ENCODE data around the gene ATAD3C. TPM values are rescaled to one million over a fixed set of nuclear protein-coding genes. Genes with fewer than 3 reads are reported as not detected.
"Not testable (repeated sequence)": the region's sequence is repeated elsewhere in the genome, so short reads cannot be mapped to it uniquely, and the experiment has no call there.

ATAD3C gene
- total and polyA plus RNA-seq, 2 donors (not counting 3 experiments of a cell fraction or from before 2014, with no cell fraction given), result 0.01 TPM; not detected in 1

- CTCF ChIA-PET, result interaction anchor here (2.7 kb wide), 1 partner anchor 10 kb away, joined by 6 read pairs; no protein-coding TSS in a partner anchor
These were observed 1.1 kb downstream of the ATAD3C start for GRCh38 chr1:1450616-1451015.

GRCh38 chr1:1451696-1452364 lies 2.3 kb downstream of the ATAD3C start:
- Histone ChIP-seq H3K4me2 (ENCODE audit: insufficient read depth, low read length) (no peak overlapping the region), H3K4me1 (ENCODE audit: control insufficient read depth, extremely low read depth, insufficient read depth, low read length) (no peaks in the 10 kb centered on the region), H3K36me3 (ENCODE audit: control insufficient read depth in 2 of 2, extremely low read depth in 1 of 2, insufficient read depth in 2 of 2, low read length in 2 of 2) (no peaks in the 10 kb centered on the region), H3K27me3 (ENCODE audit: control insufficient read depth in 2 of 2, insufficient read depth in 2 of 2, low read length in 2 of 2) (no peaks in the 10 kb centered on the region), H3K79me2 (ENCODE audit: control insufficient read depth, insufficient read depth, low read length) (no peaks in the 10 kb centered on the region), H4K20me1 (replicated peaks; ENCODE audit: control insufficient read depth, extremely low read depth, insufficient read depth, low read length) (no peaks in the 10 kb centered on the region), H2AFZ (ENCODE audit: low read depth, low read length) (no peak overlapping the region), H3K9me1 (replicated peaks; ENCODE audit: control insufficient read depth, extremely low read depth, insufficient read depth, low read length) (no peaks in the 10 kb centered on the region), H3K9ac (replicated peaks; ENCODE audit: extremely low read depth, insufficient read depth, low read length) (no peak overlapping the region), H3K4me3 (replicated peaks in 1 of 3; ENCODE audit: insufficient read depth in 1 of 3, low read depth in 1 of 3, low read length in 3 of 3) (no peak overlapping the region), H3K27ac (ENCODE audit: insufficient read depth, low read depth, low read length) (no peak overlapping the region), H3K9me3 (replicated peaks; ENCODE audit: control insufficient read depth, insufficient read depth, low read length) (no peaks in the 10 kb centered on the region)
- CTCF ChIA-PET, result interaction anchor here (2.7 kb wide), 1 partner anchor 11 kb away, joined by 6 read pairs; no protein-coding TSS in a partner anchor
- TF ChIP-seq POLR2A (IDR thresholded peaks at IDR 0.05; ENCODE audit: low read depth, low read length), result no peak
- dilution Hi-C loops (cut with MboI; ENCODE audit: extremely low pct_ligation_motif_present, low sequenced_read_pairs) (no loop called here), intact Hi-C loops (cut with micrococcal nuclease) (no loop called here)
- no TSS peak for BruUV-seq (replicated peaks)
- FAIRE-seq (no peak), DNase-seq (ENCODE audit: low read depth, low spot score) (no peak)
- POLR2A ChIA-PET, result no interaction called here

More at GRCh38 chr1:1450616-1451015, 1.1 kb downstream of the ATAD3C start:
- H3K27ac ChIP-seq (ENCODE audit: insufficient read depth, low read depth, low read length); H3K9ac ChIP-seq (replicated peaks; ENCODE audit: extremely low read depth, insufficient read depth, low read length); FAIRE-seq; H3K4me3 ChIP-seq (replicated peaks in 1 of 3; ENCODE audit: insufficient read depth in 1 of 3, low read depth in 1 of 3, low read length in 3 of 3); intact Hi-C loops (cut with micrococcal nuclease); H3K79me2 ChIP-seq (ENCODE audit: control insufficient read depth, insufficient read depth, low read length); H3K9me3 ChIP-seq (replicated peaks; ENCODE audit: control insufficient read depth, insufficient read depth, low read length); POLR2A ChIA-PET; H3K4me2 ChIP-seq (ENCODE audit: insufficient read depth, low read length); H3K4me1 ChIP-seq (ENCODE audit: control insufficient read depth, extremely low read depth, insufficient read depth, low read length); DNase-seq (ENCODE audit: low read depth, low spot score); BruUV-seq (replicated peaks); H3K36me3 ChIP-seq (ENCODE audit: control insufficient read depth in 2 of 2, extremely low read depth in 1 of 2, insufficient read depth in 2 of 2, low read length in 2 of 2); H3K27me3 ChIP-seq (ENCODE audit: control insufficient read depth in 2 of 2, insufficient read depth in 2 of 2, low read length in 2 of 2); H3K9me1 ChIP-seq (replicated peaks; ENCODE audit: control insufficient read depth, extremely low read depth, insufficient read depth, low read length); H2AFZ ChIP-seq (ENCODE audit: low read depth, low read length); dilution Hi-C loops (cut with MboI; ENCODE audit: extremely low pct_ligation_motif_present, low sequenced_read_pairs); H4K20me1 ChIP-seq (replicated peaks; ENCODE audit: control insufficient read depth, extremely low read depth, insufficient read depth, low read length): not testable (repeated sequence)

GRCh38 chr1:1452365-1452739 lies 2.9 kb downstream of the ATAD3C start:
- intact Hi-C loops (cut with micrococcal nuclease); H3K79me2 ChIP-seq (ENCODE audit: control insufficient read depth, insufficient read depth, low read length); H3K4me2 ChIP-seq (ENCODE audit: insufficient read depth, low read length); H3K27me3 ChIP-seq (ENCODE audit: control insufficient read depth in 2 of 2, insufficient read depth in 2 of 2, low read length in 2 of 2); H3K9me3 ChIP-seq (replicated peaks; ENCODE audit: control insufficient read depth, insufficient read depth, low read length); POLR2A ChIA-PET; H3K36me3 ChIP-seq (ENCODE audit: control insufficient read depth in 2 of 2, extremely low read depth in 1 of 2, insufficient read depth in 2 of 2, low read length in 2 of 2); H3K9ac ChIP-seq (replicated peaks; ENCODE audit: extremely low read depth, insufficient read depth, low read length); DNase-seq (ENCODE audit: low read depth, low spot score); FAIRE-seq; dilution Hi-C loops (cut with MboI; ENCODE audit: extremely low pct_ligation_motif_present, low sequenced_read_pairs); H3K4me3 ChIP-seq (replicated peaks in 1 of 3; ENCODE audit: insufficient read depth in 1 of 3, low read depth in 1 of 3, low read length in 3 of 3); CTCF ChIA-PET; H3K4me1 ChIP-seq (ENCODE audit: control insufficient read depth, extremely low read depth, insufficient read depth, low read length); H4K20me1 ChIP-seq (replicated peaks; ENCODE audit: control insufficient read depth, extremely low read depth, insufficient read depth, low read length); H2AFZ ChIP-seq (ENCODE audit: low read depth, low read length); H3K27ac ChIP-seq (ENCODE audit: insufficient read depth, low read depth, low read length); H3K9me1 ChIP-seq (replicated peaks; ENCODE audit: control insufficient read depth, extremely low read depth, insufficient read depth, low read length); BruUV-seq (replicated peaks): not testable (repeated sequence)

Data from endothelial cell of umbilical vein (primary cell).